IMR-90 (cell line): ENCODE results near the gene NCOR1.

Experiments used
- CEBPB ChIP-seq: IDR thresholded peaks from 2 replicates; pipeline ENCODE4 v1.6.1; 2012; ENCODE audit warnings: low read depth, low read length, improper control_type of control experiment
- FOS ChIP-seq: fragments of 150-350 bp; IDR thresholded peaks from 2 replicates; pipeline ENCODE4 v1.6.1; 2016; ENCODE audit warnings: low read depth, low read length
- MAFK ChIP-seq: IDR thresholded peaks from 2 replicates; pipeline ENCODE4 v1.6.1; 2012; ENCODE audit warnings: low read depth, low read length, improper control_type of control experiment
- MAZ ChIP-seq: IDR thresholded peaks from 2 replicates; pipeline ENCODE4 v1.6.1; 2012; ENCODE audit warnings: low read depth, mild to moderate bottlenecking, low read length, improper control_type of control experiment, moderate library complexity, borderline replicate concordance
- MXI1 ChIP-seq: IDR thresholded peaks from 2 replicates; pipeline ENCODE4 v1.6.1; 2012; ENCODE audit warnings: low read depth, mild to moderate bottlenecking, low read length, moderate library complexity, borderline replicate concordance
- NFE2L2 ChIP-seq: fragments of 150-350 bp; IDR thresholded peaks from 2 replicates; pipeline ENCODE4 v1.6.1; 2016; ENCODE audit warnings: low read depth, mild to moderate bottlenecking, low read length
- POLR2A ChIP-seq: IDR thresholded peaks from 2 replicates; pipeline ENCODE4 v1.6.1; 2012; ENCODE audit warnings: mild to moderate bottlenecking, low read depth, low read length
- RAD21 ChIP-seq: IDR thresholded peaks from 2 replicates; pipeline ENCODE4 v1.6.1; 2012; ENCODE audit warnings: low read length, improper control_type of control experiment
- RCOR1 ChIP-seq: IDR thresholded peaks from 2 replicates; pipeline ENCODE4 v1.6.1; 2012; ENCODE audit warnings: mild to moderate bottlenecking, low read length, improper control_type of control experiment; ENCODE audit not compliant: insufficient replicate concordance
- RFX5 ChIP-seq: IDR thresholded peaks from 2 replicates; pipeline ENCODE4 v1.8.0; 2012; ENCODE audit warnings: low read depth, mild to moderate bottlenecking, low read length, moderate library complexity
- SMC3 ChIP-seq: fragments of 150-350 bp; IDR thresholded peaks from 2 replicates; pipeline ENCODE4 v1.6.1; 2016; ENCODE audit warnings: low read depth, mild to moderate bottlenecking, antibody characterized with exemption, low read length, moderate library complexity
- TF ChIP-seq, protein P1 (sequence below): conservative IDR thresholded peaks from 2 replicates; pipeline ENCODE4 v1.5.1; 2012; ENCODE audit warnings: mild to moderate bottlenecking, low read depth, low read length, improper control_type of control experiment
- TF ChIP-seq, protein P2 (sequence below): fragments of 150-350 bp; IDR thresholded peaks from 2 replicates; pipeline ENCODE4 v1.6.1; 2017; ENCODE audit warnings: mild to moderate bottlenecking, antibody characterized with exemption, low read length, low read depth

DNA sequence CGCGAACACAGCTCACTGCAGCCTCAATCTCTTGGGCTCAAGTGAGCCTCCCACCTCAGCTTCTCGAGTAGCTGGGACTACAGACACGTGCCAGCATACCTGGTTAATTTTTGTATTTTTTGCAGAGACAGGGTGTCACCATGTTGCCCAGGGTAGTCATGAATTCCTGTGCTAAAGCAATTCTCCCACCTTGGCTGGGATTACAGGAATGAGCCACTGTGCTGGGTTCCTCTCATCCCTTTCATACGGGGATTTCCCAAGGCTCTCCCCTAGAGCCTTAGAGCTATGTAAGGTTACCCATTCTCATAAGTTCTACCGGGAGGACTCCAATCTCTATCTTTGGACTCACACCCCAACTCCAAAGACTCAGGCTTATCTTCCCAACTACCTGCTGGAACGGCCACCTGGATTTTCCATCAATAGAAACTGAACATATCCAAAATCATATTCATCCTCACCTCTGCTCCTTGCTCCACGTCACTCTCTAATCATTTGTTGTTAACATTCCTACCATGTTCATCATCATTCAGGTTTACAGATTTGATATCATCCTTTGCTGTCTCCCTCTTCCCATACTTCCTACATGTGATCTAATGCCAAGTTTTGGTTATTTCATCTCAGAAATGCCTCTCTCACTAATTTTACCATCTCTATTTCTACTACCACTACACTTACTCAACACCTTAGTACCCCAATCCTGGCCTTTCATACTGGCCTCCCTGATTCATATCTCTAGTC is 92.5 kb downstream of the NCOR1 start:
- no peak for TF ChIP-seq POLR2A
- TF ChIP-seq CEBPB: no peak
- TF ChIP-seq, protein P1, sequence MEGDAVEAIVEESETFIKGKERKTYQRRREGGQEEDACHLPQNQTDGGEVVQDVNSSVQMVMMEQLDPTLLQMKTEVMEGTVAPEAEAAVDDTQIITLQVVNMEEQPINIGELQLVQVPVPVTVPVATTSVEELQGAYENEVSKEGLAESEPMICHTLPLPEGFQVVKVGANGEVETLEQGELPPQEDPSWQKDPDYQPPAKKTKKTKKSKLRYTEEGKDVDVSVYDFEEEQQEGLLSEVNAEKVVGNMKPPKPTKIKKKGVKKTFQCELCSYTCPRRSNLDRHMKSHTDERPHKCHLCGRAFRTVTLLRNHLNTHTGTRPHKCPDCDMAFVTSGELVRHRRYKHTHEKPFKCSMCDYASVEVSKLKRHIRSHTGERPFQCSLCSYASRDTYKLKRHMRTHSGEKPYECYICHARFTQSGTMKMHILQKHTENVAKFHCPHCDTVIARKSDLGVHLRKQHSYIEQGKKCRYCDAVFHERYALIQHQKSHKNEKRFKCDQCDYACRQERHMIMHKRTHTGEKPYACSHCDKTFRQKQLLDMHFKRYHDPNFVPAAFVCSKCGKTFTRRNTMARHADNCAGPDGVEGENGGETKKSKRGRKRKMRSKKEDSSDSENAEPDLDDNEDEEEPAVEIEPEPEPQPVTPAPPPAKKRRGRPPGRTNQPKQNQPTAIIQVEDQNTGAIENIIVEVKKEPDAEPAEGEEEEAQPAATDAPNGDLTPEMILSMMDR: no peak
- TF ChIP-seq RCOR1: no peak
- no peak for TF ChIP-seq RAD21
- TF ChIP-seq FOS: no peak
- TF ChIP-seq MAZ: no peak
- no peak for TF ChIP-seq MXI1
- TF ChIP-seq, protein P2, sequence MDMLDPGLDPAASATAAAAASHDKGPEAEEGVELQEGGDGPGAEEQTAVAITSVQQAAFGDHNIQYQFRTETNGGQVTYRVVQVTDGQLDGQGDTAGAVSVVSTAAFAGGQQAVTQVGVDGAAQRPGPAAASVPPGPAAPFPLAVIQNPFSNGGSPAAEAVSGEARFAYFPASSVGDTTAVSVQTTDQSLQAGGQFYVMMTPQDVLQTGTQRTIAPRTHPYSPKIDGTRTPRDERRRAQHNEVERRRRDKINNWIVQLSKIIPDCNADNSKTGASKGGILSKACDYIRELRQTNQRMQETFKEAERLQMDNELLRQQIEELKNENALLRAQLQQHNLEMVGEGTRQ: no peak
- no peak for TF ChIP-seq SMC3
- no peak for TF ChIP-seq NFE2L2
- no peak for TF ChIP-seq MAFK
- no peak for TF ChIP-seq RFX5
